B cell (primary cell): ENCODE data around the gene CRNKL1. TPM values are rescaled to one million over a fixed set of nuclear protein-coding genes. Genes with fewer than 3 reads are reported as not detected.

Source experiments
- ATAC-seq: fragments of 200-7000 bp; cut with Tn5 transposase; one replicate; pipeline ENCODE4 v1.10.0; 2021; ENCODE audit warnings: low read depth, mild to moderate bottlenecking, moderate number of reproducible peaks, moderate library complexity
- CTCF ChIA-PET: fragments of 350-600 bp; sonication (Branson Sonifier 250); formaldehyde crosslinking; loops from one replicate; lab custom pipeline; 2021; ENCODE audit warnings: antibody characterized with exemption, inconsistent platforms; lab: Charles Lee
- POLR2A ChIA-PET: fragments of 350-600 bp; sonication (Branson Sonifier 250); formaldehyde crosslinking; loops from one replicate; lab custom pipeline; 2021; ENCODE audit warnings: antibody characterized with exemption; lab: Charles Lee
- DNase-seq: peaks from one replicate; pipeline ENCODE4 v3.0.0; 2013
- H2AFZ ChIP-seq: 2 replicates; pipeline ENCODE4 v1.6.1; 2012; ENCODE audit warnings: mild to moderate bottlenecking, low read depth, low read length; ENCODE audit not compliant: insufficient read depth, poor library complexity, severe bottlenecking
- H3K27ac ChIP-seq, 2 donors: 1 replicate in 1 of 2; 2 replicates in 1 of 2; pipeline ENCODE4 v1.5.1; 2012 to 2013; ENCODE audit warnings: low read length in 2 of 2, mild to moderate bottlenecking in 2 of 2, moderate library complexity in 1 of 2
- H3K27me3 ChIP-seq, 4 experiments: fragments of 200-600 bp in 1 of 4; sonication (generic) in 1 of 4; replicated peaks in 1 of 4; 1 replicate in 2 of 4; 2 replicates in 2 of 4; pipeline versions ENCODE4 v1.6.1 to v1.7.0; 2013 to 2016; ENCODE audit warnings: low read length in 3 of 4, mild to moderate bottlenecking in 2 of 4, mixed read lengths in 1 of 4, moderate library complexity in 1 of 4; ENCODE audit not compliant: insufficient read depth in 4 of 4, control insufficient read depth in 3 of 4; ENCODE audit errors: control extremely low read depth in 1 of 4
- H3K36me3 ChIP-seq, 2 experiments: replicated peaks in 1 of 2; 1 replicate in 1 of 2; 2 replicates in 1 of 2; pipeline versions ENCODE4 v1.6.1 to v1.7.1; 2013; ENCODE audit warnings: low read length in 1 of 2; ENCODE audit not compliant: insufficient read depth in 2 of 2, control insufficient read depth in 1 of 2; ENCODE audit errors: control extremely low read depth in 1 of 2, extremely low read depth in 1 of 2
- H3K4me1 ChIP-seq, 2 donors: fragments of 200-600 bp in 1 of 2; sonication (generic) in 1 of 2; 1 replicate in 1 of 2; 2 replicates in 1 of 2; pipeline versions ENCODE4 v1.5.1 to v1.6.1; 2013 to 2017; ENCODE audit warnings: low read length in 2 of 2; ENCODE audit not compliant: control insufficient read depth in 2 of 2, insufficient read depth in 2 of 2
- H3K4me2 ChIP-seq: replicated peaks from 2 replicates; pipeline ENCODE3; 2012; ENCODE audit warnings: mild to moderate bottlenecking, low read depth, low read length; ENCODE audit not compliant: poor library complexity, severe bottlenecking
- H3K4me3 ChIP-seq, 5 experiments: fragments of 200-600 bp in 1 of 5; sonication (generic) in 1 of 5; 1 replicate in 3 of 5; 2 replicates in 2 of 5; pipeline versions ENCODE4 v1.5.1 to v1.7.0; 2011 to 2016; ENCODE audit warnings: low read length in 4 of 5, mild to moderate bottlenecking in 4 of 5, low read depth in 2 of 5, control low read depth in 1 of 5, moderate library complexity in 1 of 5; ENCODE audit not compliant: insufficient read depth in 1 of 5; ENCODE audit errors: control extremely low read depth in 1 of 5, extremely low read depth in 1 of 5
- H3K79me2 ChIP-seq: fragments of 200-600 bp; sonication (generic); one replicate; pipeline ENCODE4 v1.6.0; 2016; ENCODE audit warnings: low read length; ENCODE audit not compliant: control insufficient read depth, insufficient read depth
- H3K9ac ChIP-seq: fragments of 200-600 bp; sonication (generic); 2 replicates; pipeline ENCODE4 v1.6.1; 2017; ENCODE audit warnings: mild to moderate bottlenecking, low read length, moderate library complexity
- H3K9me3 ChIP-seq, 3 donors: one replicate each; pipeline versions ENCODE4 v1.6.1 to v1.7.1; 2013; ENCODE audit warnings: low read length in 2 of 3; ENCODE audit not compliant: control insufficient read depth in 2 of 3, insufficient read depth in 1 of 3; ENCODE audit errors: control extremely low read depth in 1 of 3
- H4K20me1 ChIP-seq: 2 replicates; pipeline ENCODE4 v1.6.0; 2012; ENCODE audit warnings: mild to moderate bottlenecking, low read length; ENCODE audit not compliant: insufficient read depth, control insufficient read depth, poor library complexity, severe bottlenecking
- H3K27ac Mint-ChIP-seq: one replicate; pipeline ENCODE4 v1.8.0; 2021; ENCODE audit warnings: mixed read lengths
- H3K27me3 Mint-ChIP-seq: one replicate; pipeline ENCODE4 v1.8.0; 2021; ENCODE audit warnings: mixed read lengths
- H3K4me1 Mint-ChIP-seq: one replicate; pipeline ENCODE4 v1.8.0; 2021; ENCODE audit warnings: mixed read lengths
- H3K4me3 Mint-ChIP-seq: one replicate; pipeline ENCODE4 v1.8.0; 2021; ENCODE audit warnings: mixed read lengths
- H3K9me3 Mint-ChIP-seq: one replicate; pipeline ENCODE4 v1.8.0; 2022; ENCODE audit warnings: mixed read lengths; ENCODE audit not compliant: insufficient read depth
- CTCF ChIP-seq: fragments of 200-600 bp; IDR thresholded peaks from one replicate; pipeline ENCODE4 v1.8.0; 2022; ENCODE audit warnings: antibody characterized with exemption, mild to moderate bottlenecking
- EZH2 ChIP-seq: IDR thresholded peaks from 2 replicates; pipeline ENCODE4 v1.6.1; 2012; ENCODE audit warnings: borderline replicate concordance, low read depth, mild to moderate bottlenecking, moderate library complexity, low read length; ENCODE audit not compliant: insufficient read depth, poor library complexity, severe bottlenecking
- WGBS: methylation state at CpG from one replicate; pipeline ENCODE4 v1.1.5; 2013; ENCODE audit warnings: missing lambda C conversion rate; ENCODE audit not compliant: insufficient coverage; 5-methylcytosine and 5-hydroxymethylcytosine counted together
- intact Hi-C: fragments of 100-400 bp; cut with micrococcal nuclease; formaldehyde crosslinking; loops from one replicate; pipeline ENCODE4 v1.10.0; 2022
- polyA plus RNA-seq: library from polyadenylated mRNA; depleted of rRNA; stranded (reverse); fragments of >200 nt; gene quantifications from 2 replicates; pipeline ENCODE4 v1.2.3, GENCODE V29; 2012
- total RNA-seq, 2 donors: library from RNA; stranded (reverse); fragments of 120-200 nt in 1 of 2; gene quantifications; 1 replicate in 1 of 2; 2 replicates in 1 of 2; pipeline versions ENCODE4 v1.2.3 to v1.2.4, GENCODE V29; 2013 to 2022

CRNKL1 gene
- total and polyA plus RNA-seq, 2 donors (not counting 1 experiment from before 2014, with no cell fraction given): 3.9 to 25.5 TPM

- Mint-ChIP-seq H3K27ac (no peak overlapping the region), H3K4me3 (no peak overlapping the region), H3K9me3 (no peaks in the 10 kb centered on the region), H3K27me3 (peaks cover 23% of the 10 kb centered on the region), H3K4me1 (no peaks in the 10 kb centered on the region)
- ATAC-seq: no peak
- Histone ChIP-seq H3K4me3 (no peak overlapping the region), H3K4me2 (no peak overlapping the region), H3K4me1 (no peaks in the 10 kb centered on the region), H3K9me3 (no peaks in the 10 kb centered on the region), H2AFZ (no peak overlapping the region), H3K27ac (no peak overlapping the region), H3K27me3 (no peaks in the 10 kb centered on the region), H3K79me2 (no peaks in the 10 kb centered on the region), H3K9ac (no peak overlapping the region), H4K20me1 (no peaks in the 10 kb centered on the region), H3K36me3 (no peaks in the 10 kb centered on the region)
- no peak for TF ChIP-seq EZH2
- TF ChIP-seq CTCF: no peak
- CTCF ChIA-PET: no interaction called here
- POLR2A ChIA-PET: no interaction called here
- WGBS: 88% methylated on average over 8 of the region's 15 CpGs
- intact Hi-C loops: loop anchor here (5.0 kb wide), 1 partner anchor 1198 kb away; no protein-coding TSS in a partner anchor
- no peak for DNase-seq
These were observed 21.6 kb upstream of the CRNKL1 start for GRCh38 chr20:20073801-20074371.

GRCh38 chr20:20070871-20071726, 18.8 kb upstream of the CRNKL1 start:
- Mint-ChIP-seq H3K4me3 (no peak overlapping the region), H3K4me1 (no peaks in the 10 kb centered on the region), H3K9me3 (no peaks in the 10 kb centered on the region), H3K27ac (no peak overlapping the region), H3K27me3 (peaks cover 17% of the 10 kb centered on the region)
- ATAC-seq (no peak), DNase-seq (no peak)
- H3K36me3 ChIP-seq: no peaks in the 10 kb centered on the region
- H3K4me2 ChIP-seq: no peak overlapping the region
- CTCF ChIA-PET: no interaction called here
- H3K4me3 ChIP-seq: no peak overlapping the region
- peaks cover 0 to 2% (median 0%) of the 10 kb centered on the region in 4 experiments for H3K27me3 ChIP-seq
- no peaks in the 10 kb centered on the region for H3K79me2 ChIP-seq
- no peak overlapping the region for H3K27ac ChIP-seq
- TF ChIP-seq CTCF: no peak
- no peak for TF ChIP-seq EZH2
- H3K9me3 ChIP-seq: no peaks in the 10 kb centered on the region
- no peaks in the 10 kb centered on the region for H4K20me1 ChIP-seq
- POLR2A ChIA-PET: no interaction called here
- H2AFZ ChIP-seq: no peak overlapping the region
- intact Hi-C loops: loop anchor here (5.0 kb wide), 1 partner anchor 1201 kb away; no protein-coding TSS in a partner anchor
- no peaks in the 10 kb centered on the region for H3K4me1 ChIP-seq
- no peak overlapping the region for H3K9ac ChIP-seq
- WGBS: 71% methylated on average over 7 of the region's 10 CpGs
